LNCaP clone FGC (cell line): ENCODE measurements around the gene ARL15.

Source experiments
- DNase-seq: peaks from one replicate; pipeline ENCODE4 v3.0.0-alpha.2; 2011; ENCODE audit warnings: low read depth
- H3K4me3 ChIP-seq: 2 replicates; pipeline ENCODE4 v1.5.1; 2011; ENCODE audit warnings: mild to moderate bottlenecking, low read depth, low read length, control low read depth
- CTCF ChIP-seq: IDR thresholded peaks from 2 replicates; pipeline ENCODE4 v1.5.1; 2012; ENCODE audit warnings: mild to moderate bottlenecking; ENCODE audit not compliant: control insufficient read depth, insufficient read depth; ENCODE audit errors: extremely low read depth

The ARL15 gene

DNA sequence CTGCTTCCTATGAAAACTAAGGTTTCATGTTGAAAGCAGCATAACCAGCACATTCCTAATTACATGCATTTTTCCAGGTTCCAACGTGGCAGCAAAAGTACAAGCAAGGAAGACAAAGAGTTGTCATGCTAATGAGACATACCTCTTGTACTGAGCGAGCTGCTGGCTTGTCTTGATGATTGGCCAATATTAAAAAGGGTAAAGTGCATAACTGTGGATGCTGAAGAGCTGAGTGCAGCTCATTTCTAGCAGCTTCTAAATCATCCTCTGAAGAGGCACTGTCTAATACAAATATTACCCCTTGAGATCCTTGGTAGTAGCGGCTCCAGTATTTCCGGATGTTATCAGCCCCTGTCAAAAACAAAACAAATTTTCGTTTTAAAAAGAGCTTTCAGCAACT is 197.3 kb downstream of the ARL15 start:
- no peak overlapping the region for H3K4me3 ChIP-seq
- no peak for DNase-seq
- no peak for TF ChIP-seq CTCF

DNA sequence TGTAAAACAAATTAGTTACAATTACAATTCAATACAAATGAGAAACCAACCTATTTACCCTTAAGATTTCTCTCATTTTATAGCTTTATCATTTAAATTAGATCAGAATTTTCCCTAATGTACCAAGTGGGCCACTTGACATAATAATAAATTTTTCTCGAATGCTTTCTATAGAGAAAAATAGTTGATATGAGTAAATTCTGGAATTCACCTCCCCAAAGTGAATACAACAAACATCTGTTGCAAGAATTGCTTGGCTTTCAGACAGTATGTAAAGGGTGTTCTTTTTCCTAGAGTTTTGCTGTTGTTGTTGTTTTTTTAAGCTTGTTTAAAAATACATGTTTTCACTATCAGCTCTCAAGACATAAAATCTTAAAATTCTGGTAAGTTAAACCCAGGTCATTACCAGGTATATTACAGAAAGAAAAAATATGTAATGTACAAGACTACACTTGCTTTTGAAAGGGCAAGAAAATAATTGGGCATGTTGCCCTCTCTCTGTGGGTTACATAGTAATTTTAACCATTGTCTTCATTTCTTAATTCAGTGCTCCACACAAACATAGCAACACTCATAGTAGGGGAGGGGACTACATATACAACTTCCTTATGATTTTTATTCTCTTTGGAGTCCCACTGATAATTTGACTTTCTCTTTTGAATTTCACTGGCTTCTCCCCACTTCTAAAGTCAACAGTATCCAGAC is 200.6 kb downstream of the ARL15 start:
- no peak for TF ChIP-seq CTCF
- H3K4me3 ChIP-seq = no peak overlapping the region

DNA sequence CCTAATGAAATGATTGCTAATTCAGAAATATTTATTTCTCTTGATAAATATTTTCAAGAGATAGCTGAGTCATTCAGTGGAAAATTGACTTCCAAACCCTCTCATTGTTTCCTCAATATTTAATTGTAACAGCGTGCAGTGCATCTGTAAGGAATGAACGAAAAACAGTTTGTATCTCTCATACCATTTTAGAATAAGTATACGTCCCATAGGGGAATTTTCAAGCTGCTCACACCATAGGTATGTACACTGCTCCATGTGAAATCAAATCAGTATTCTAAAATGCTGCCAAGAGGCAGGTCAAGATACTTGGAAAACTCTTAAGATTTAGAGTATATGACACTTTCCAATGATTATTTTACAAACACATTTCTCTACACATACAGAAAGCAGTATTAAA is 202.2 kb downstream of the ARL15 start:
- DNase-seq = no peak
- H3K4me3 ChIP-seq = no peak overlapping the region
- TF ChIP-seq CTCF = no peak

More for the DNA sequence above, 200.6 kb downstream of the ARL15 start:
- no peak for DNase-seq

DNA sequence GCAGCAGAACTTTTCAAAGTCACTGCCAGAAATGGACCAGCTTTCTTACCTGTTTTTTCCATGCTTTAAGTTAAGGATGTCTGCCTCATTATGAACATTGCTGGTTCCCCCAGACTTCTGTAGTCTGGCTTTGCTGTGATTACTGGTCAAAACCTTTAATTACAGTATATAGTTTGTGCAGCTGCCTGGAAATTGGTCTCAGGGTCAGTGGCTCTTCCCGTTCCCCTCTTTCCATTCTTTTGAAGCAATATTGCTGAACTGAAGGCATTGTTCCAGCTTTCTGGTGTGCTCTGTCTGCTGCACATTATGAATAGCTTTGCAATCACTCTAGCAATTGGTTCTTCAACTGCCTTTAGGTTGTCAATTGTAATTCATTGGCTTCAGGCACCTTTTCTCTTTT is 206.5 kb downstream of the ARL15 start:
- no peak overlapping the region for H3K4me3 ChIP-seq
- no peak for TF ChIP-seq CTCF
- no peak for DNase-seq

- TF ChIP-seq CTCF = no peak
- no peak overlapping the region for H3K4me3 ChIP-seq
- no peak for DNase-seq
Measured at GRCh38 chr5:54098267-54098666, 212.1 kb downstream of the ARL15 start.

- no peak for DNase-seq
- H3K4me3 ChIP-seq = no peak overlapping the region
- no peak for TF ChIP-seq CTCF
Measured at GRCh38 chr5:54095969-54096368, 214.4 kb downstream of the ARL15 start.

- no peak for DNase-seq
- no peak overlapping the region for H3K4me3 ChIP-seq
- no peak for TF ChIP-seq CTCF
Measured at GRCh38 chr5:54094706-54095105, 215.7 kb downstream of the ARL15 start.
